OCI-LY3 (cell line): Measurements from ENCODE around the gene POLD4.

Source experiments
- EZH2phosphoT487 ChIP-seq: fragments of 200-600 bp; shearing (Covaris generic); IDR thresholded peaks from 2 replicates; pipeline ENCODE4 v1.6.1; 2018; ENCODE audit warnings: antibody characterized with exemption, mixed run types, low read depth
- TF ChIP-seq, protein P1 (sequence below): fragments of 200-600, 300-600 bp; sonication (generic); IDR thresholded peaks from 2 replicates; pipeline ENCODE4 v1.5.1; 2014; ENCODE audit warnings: antibody characterized with exemption, low read length, low read depth

DNA sequence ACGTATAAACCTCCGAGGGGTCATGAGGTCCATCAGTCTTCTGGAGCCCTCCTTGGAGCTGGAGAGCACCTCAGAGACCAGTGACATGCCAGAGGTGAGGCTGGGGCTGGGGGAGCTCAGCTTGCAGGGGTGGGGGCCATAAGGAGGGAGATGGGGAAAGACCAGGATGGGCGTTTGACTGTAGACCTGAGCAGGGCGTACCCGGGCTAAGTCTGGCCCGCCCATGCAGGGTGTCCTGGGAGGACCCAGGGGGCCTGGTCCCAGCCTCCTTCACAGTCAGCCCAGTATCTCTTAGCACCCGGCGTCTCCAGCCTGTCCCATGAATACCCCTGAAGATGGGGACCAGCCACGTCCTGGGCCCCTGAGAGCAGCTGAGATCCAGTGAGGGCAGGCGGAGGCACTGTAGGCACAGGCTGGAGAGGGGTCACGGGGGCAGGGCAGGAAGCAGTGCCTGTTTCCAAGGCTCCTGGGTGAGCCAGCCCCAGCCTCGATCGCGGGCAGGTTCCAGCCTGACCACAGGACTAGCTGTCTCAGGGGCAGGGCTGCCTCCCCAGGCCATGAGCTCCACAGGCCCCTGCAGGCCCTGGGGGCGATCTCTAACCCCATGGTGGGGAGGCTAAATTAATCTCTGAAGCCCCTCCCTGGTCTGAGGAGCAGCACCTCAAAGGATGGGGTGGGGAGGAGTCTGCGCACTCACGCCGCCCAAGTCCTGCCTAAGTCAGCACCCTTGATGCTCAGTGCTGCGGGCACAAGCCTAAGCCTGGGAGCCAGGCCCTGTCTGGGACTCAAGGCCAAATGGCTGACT lies 42.9 kb downstream of the POLD4 start:
- TF ChIP-seq, protein P1, sequence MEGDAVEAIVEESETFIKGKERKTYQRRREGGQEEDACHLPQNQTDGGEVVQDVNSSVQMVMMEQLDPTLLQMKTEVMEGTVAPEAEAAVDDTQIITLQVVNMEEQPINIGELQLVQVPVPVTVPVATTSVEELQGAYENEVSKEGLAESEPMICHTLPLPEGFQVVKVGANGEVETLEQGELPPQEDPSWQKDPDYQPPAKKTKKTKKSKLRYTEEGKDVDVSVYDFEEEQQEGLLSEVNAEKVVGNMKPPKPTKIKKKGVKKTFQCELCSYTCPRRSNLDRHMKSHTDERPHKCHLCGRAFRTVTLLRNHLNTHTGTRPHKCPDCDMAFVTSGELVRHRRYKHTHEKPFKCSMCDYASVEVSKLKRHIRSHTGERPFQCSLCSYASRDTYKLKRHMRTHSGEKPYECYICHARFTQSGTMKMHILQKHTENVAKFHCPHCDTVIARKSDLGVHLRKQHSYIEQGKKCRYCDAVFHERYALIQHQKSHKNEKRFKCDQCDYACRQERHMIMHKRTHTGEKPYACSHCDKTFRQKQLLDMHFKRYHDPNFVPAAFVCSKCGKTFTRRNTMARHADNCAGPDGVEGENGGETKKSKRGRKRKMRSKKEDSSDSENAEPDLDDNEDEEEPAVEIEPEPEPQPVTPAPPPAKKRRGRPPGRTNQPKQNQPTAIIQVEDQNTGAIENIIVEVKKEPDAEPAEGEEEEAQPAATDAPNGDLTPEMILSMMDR = no peak
- no peak for TF ChIP-seq EZH2phosphoT487
